GM21526 (cell line): ENCODE results near the gene PTOV1.

Experiments
- ATAC-seq: cut with Tn5 transposase; IDR thresholded peaks from one replicate; pipeline ENCODE4 v1.9.1; 2021; ENCODE audit warnings: moderate library complexity; ENCODE audit not compliant: unreplicated experiment, low FRiP score

PTOV1 gene

DNA sequence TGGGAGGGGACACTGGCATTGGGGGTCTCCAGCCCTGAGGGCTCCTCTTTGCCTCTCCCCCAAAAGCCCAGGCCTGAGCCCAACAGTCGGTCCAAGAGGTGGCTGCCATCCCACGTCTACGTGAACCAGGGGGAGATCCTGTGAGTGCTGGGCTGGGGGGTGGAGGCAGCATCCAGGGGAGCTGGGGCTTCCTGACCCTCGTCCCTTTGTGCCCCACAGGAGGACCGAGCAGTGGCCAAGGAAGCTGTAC is 6.8 kb downstream of the PTOV1 start:
- no peak for ATAC-seq

DNA sequence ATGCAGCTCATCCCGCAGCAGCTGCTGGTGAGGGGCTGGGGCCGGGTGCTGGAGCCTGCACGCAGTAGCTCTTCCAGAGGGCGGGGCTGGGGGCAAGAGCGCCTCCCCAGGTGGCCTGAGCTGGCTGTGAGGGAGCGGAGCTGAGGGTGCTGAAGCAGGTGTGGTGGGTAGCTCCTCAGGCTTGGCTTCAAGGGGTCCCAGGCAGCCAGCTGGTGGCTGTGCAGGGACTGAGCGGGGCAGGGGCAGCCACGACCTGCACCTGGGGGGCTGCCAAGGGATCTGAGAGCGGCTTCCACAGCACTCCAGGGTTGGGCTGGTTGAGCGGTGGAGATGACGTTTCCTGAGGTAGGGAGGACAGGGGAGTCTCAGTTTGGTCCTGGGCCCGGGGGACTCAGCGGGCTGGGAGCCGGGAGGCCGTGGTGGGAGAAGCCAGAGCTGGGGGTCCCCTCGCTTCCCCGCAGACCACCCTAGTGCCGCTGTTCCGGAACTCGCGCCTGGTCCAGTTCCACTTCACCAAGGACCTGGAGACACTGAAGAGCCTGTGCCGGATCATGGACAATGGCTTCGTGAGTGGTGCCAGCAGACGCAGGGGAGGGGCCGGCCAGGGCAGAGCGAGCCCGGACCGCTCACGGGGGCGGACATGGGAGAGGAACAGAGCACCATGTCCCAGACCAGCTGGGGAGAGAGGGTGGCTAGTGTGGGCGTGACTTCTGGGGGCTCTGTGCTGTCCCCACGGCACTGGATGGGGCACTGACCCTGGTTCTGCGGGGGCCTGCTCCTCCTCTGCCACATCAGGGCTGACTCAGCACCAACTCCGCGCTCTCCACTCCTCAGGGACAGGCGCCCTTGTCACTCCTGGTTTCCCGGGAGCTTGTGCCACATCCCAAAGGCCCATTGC is 7.4 kb downstream of the PTOV1 start:
- no peak for ATAC-seq

DNA sequence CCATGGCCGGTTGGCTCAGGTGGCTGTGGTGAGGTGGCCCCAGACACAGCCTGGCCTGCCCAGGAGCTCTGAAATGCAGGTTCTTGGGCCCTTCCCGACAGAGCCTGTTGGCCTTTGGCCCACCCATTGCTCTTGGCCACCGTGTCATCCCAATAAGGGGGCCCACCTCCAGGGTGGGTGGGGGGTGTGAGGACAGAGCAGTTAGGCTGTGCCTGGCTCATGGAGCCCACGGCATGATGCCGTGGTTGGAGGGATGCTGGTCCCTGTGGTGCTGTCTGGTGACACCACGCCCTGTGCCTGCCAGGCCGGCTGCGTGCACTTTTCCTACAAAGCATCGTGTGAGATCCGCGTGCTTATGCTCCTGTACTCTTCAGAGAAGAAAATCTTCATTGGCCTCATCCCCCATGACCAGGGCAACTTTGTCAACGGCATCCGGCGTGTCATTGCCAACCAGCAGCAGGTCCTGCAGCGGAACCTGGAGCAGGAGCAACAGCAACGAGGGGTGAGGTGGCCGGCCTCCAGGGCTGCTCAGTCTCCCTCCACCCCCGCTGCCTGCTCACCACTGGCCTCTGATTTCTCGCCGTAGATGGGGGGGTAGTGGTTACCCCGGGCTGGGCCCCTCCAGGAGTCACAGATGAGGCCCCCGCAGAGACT is 8.8 kb downstream of the PTOV1 start:
- ATAC-seq: no peak

GRCh38 chr19:49860336-49861102 is 9.6 kb downstream of the PTOV1 start:
- ATAC-seq: no peak

DNA sequence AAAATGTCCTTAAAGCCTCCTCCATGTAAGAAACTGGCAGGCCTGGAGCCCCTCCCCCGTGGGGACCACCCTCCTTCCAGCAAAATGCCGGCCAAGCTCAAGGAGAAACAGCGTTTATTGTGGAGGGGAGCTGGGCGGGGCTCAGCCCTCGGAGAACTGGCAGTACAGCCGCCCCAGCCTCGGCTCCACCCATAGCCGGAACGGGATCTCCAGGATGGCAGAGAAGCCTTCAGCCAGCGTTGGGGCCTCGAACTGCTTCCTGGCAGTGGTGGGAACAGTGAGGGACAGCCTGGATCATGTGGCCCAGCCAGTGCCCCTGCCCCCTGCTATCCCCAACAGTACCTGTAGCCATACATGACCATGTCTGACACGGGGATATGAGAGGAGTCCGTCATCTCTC is 10.1 kb downstream of the PTOV1 start:
- no peak for ATAC-seq

GRCh38 chr19:49861541-49862378 is 10.8 kb downstream of the PTOV1 start:
- no peak for ATAC-seq

GRCh38 chr19:49862391-49863253 is 11.7 kb downstream of the PTOV1 start:
- ATAC-seq: no peak

DNA sequence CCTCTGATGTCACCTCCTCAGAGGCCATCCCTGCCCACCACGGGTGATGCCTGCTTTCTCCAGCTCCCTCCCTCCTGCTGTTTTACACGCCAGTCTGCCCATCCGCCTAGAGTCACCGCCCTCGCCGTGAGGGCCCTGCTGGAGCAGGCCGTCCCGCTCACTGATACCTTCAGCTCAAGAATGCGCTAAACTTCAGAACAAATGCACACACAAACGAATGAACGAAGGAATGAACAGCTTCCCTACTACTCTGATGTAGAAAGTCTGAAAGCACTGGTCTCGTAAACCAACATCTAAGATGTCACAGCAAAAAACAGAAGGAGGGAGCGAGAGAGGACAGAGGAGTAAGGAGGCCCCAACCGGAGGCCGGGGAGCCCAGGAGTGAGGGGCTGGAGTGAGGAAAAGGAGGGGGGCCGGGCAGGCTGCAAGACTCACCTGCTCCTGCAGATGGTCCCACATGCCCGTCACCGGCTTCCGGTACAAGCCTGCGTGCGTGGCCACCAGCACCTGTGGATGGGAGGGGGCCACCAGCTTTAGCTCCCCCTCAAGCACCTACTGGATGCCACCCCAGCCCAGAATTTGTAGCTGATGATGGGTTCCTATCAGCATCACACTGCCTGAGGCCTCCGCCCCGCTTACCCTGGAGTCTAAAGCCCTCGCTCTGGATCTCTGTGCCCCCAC is 12.4 kb downstream of the PTOV1 start:
- no peak for ATAC-seq

- ATAC-seq: no peak
Observed at GRCh38 chr19:49863935-49864320, 13.0 kb downstream of the PTOV1 start.

DNA sequence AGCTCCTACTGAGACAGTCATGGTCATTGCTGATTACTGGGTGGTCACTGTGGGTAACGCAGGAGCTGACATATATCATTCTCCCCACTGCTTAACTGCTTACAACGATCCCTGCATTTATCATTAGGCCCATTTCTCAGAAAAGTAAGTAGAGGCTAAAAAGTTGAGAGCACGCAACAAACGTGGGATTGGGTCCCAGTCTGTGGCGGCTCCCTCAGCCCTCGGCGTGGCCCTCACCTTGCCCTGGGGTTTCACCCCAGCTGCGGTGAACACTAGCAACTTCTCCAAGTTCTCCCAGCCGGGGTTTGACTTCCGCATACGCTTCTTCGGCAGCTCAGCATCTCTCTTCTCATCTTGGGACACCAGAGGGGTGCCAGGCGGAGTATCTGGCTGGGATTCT is 13.9 kb downstream of the PTOV1 start:
- no peak for ATAC-seq

- peak; percentile 36 for ATAC-seq
Observed at GRCh38 chr19:49866933-49867782, 16.2 kb downstream of the PTOV1 start, which contains the start of gene PNKP. PNKP (minus strand) TSS chr19:49867576; CDS start chr19:49867204, 372 bp downstream.

DNA sequence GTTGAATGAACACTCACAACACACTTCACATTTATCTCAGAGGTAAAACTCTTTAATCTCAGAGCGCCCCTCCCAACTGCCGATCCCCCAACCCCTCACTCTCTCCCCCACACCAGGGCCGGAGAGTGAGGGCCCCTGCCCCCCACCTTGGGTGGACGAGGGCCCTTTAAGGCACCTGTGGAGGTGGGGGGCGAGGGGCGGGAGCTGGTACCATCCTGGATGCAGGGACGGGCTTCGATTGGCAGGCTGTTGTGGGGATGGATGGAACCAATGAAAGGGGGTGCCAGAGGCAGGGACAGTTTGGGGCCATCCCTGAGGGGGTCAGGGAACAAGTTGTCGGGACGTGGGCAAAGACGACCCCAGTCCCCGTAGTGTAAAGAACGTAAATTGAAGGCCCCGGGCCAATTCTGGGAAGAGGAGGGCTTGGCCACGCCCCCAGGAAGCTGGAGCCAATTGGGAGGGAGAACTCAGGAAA is 18.1 kb downstream of the PTOV1 start:
- ATAC-seq: peak; percentile 3

- peak; percentile 49 for ATAC-seq
Observed at GRCh38 chr19:49869484-49870308, 18.7 kb downstream of the PTOV1 start.

- ATAC-seq: no peak
Observed at GRCh38 chr19:49870309-49870901, 19.4 kb downstream of the PTOV1 start.

- ATAC-seq: no peak
Observed at GRCh38 chr19:49871349-49871985, 20.5 kb downstream of the PTOV1 start.
